CD4-positive, alpha-beta T cell (primary cell): ENCODE data around the gene DAAM1. TPM values are rescaled to one million over a fixed set of nuclear protein-coding genes. Genes with fewer than 3 reads are reported as not detected.

Source experiments
- ATAC-seq: fragments of 200-7000 bp; cut with Tn5 transposase; one replicate; pipeline ENCODE4 v1.10.0; 2022; ENCODE audit warnings: mild to moderate bottlenecking; ENCODE audit not compliant: poor library complexity
- CTCF ChIA-PET: fragments of 350-600 bp; sonication (Branson Sonifier 250); formaldehyde crosslinking; loops from one replicate; lab custom pipeline; 2021; ENCODE audit warnings: antibody characterized with exemption, inconsistent platforms; lab: Charles Lee
- POLR2A ChIA-PET: fragments of 350-600 bp; sonication (Branson Sonifier 250); formaldehyde crosslinking; loops from one replicate; lab custom pipeline; 2021; ENCODE audit warnings: antibody characterized with exemption, inconsistent platforms; lab: Charles Lee
- DNase-seq, 14 experiments: peaks; one replicate each; pipeline ENCODE4 v3.0.0-alpha.2; 2013 to 2020; ENCODE audit warnings: mixed read lengths in 2 of 14
- H3K27ac ChIP-seq, 2 donors: one replicate each; pipeline versions ENCODE4 v1.5.1 to v1.7.0; 2013; ENCODE audit warnings: low read length in 2 of 2, low read depth in 1 of 2, mild to moderate bottlenecking in 1 of 2
- H3K27me3 ChIP-seq, 2 experiments: 1 replicate in 1 of 2; 2 replicates in 1 of 2; pipeline versions ENCODE4 v1.6.1 to v1.7.0; 2013; ENCODE audit warnings: low read length in 2 of 2, control low read depth in 1 of 2, mild to moderate bottlenecking in 1 of 2, moderate library complexity in 1 of 2; ENCODE audit not compliant: insufficient read depth in 2 of 2, control insufficient read depth in 1 of 2
- H3K36me3 ChIP-seq: one replicate; pipeline ENCODE4 v1.6.1; 2013; ENCODE audit warnings: low read length, control low read depth; ENCODE audit not compliant: insufficient read depth
- H3K4me1 ChIP-seq: one replicate; pipeline ENCODE4 v1.6.1; 2013; ENCODE audit warnings: low read length, control low read depth; ENCODE audit not compliant: insufficient read depth
- H3K4me3 ChIP-seq: one replicate; pipeline ENCODE4 v1.5.1; 2013; ENCODE audit warnings: mild to moderate bottlenecking, low read length, moderate library complexity
- H3K9me3 ChIP-seq, 2 experiments: 1 replicate in 1 of 2; 2 replicates in 1 of 2; pipeline versions ENCODE4 v1.6.1 to v1.7.0; 2013; ENCODE audit warnings: low read length in 2 of 2, mild to moderate bottlenecking in 2 of 2, control low read depth in 1 of 2, moderate library complexity in 1 of 2; ENCODE audit not compliant: control insufficient read depth in 1 of 2, insufficient read depth in 1 of 2
- H3K27ac Mint-ChIP-seq: one replicate; pipeline ENCODE4 v1.8.0; 2020; ENCODE audit warnings: mixed read lengths
- H3K27me3 Mint-ChIP-seq: one replicate; pipeline ENCODE4 v1.8.0; 2021; ENCODE audit warnings: mixed read lengths
- H3K36me3 Mint-ChIP-seq: one replicate; pipeline ENCODE4 v1.8.0; 2021; ENCODE audit warnings: low read depth, mixed read lengths
- H3K4me1 Mint-ChIP-seq: one replicate; pipeline ENCODE4 v1.8.0; 2021; ENCODE audit warnings: low read depth, mixed read lengths
- H3K4me3 Mint-ChIP-seq: one replicate; pipeline ENCODE4 v1.8.0; 2020; ENCODE audit warnings: mild to moderate bottlenecking, mixed read lengths
- H3K9me3 Mint-ChIP-seq: one replicate; pipeline ENCODE4 v1.8.0; 2020; ENCODE audit warnings: mixed read lengths
- CTCF ChIP-seq: fragments of 200-600 bp; IDR thresholded peaks from one replicate; pipeline ENCODE4 v1.8.0; 2022; ENCODE audit warnings: antibody characterized with exemption, mild to moderate bottlenecking
- intact Hi-C, 2 experiments: fragments of 100-400 bp; cut with DNase I in 1 of 2; cut with micrococcal nuclease in 1 of 2; formaldehyde crosslinking; loops; one replicate each; pipeline versions ENCODE4 v1.15.1 to v1.9.0; 2023 to 2025; cut with DNase I, micrococcal nuclease
- total RNA-seq, 174 experiments: library from RNA in 2 of 174; stranded (reverse) in 2 of 174; gene quantifications; one replicate each; pipeline ENCODE4 v1.2.3 and lab custom pipeline; 2021 to 2026

Gene DAAM1
- total RNA-seq, 2 experiments from 2014 or later, result 7.4 to 8.8 TPM

DNA sequence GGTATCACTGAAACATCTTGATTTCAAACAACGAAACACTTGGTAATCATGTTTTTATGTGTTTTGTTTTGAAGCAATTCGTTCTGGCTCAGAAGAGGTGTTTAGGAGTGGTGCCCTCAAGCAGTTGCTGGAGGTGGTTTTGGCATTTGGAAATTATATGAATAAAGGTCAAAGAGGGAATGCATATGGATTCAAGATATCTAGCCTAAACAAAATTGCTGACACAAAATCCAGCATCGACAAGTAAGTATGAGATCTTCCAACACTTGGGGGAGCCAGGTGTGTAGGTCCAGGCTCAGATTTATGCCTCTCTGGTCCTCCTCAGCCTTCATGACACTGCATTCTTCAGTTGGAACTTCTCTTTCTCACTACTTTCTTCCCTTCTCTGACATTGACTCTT lies 166.6 kb downstream of the DAAM1 start:
- POLR2A ChIA-PET, result no interaction called here
- H3K27ac Mint-ChIP-seq, result no peak overlapping the region
- no peaks in the 10 kb centered on the region for H3K4me1 Mint-ChIP-seq
- H3K36me3 Mint-ChIP-seq, result peaks cover 9% of the 10 kb centered on the region
- H3K4me3 Mint-ChIP-seq, result no peak overlapping the region
- H3K27me3 Mint-ChIP-seq, result no peaks in the 10 kb centered on the region
- H3K36me3 ChIP-seq, result peaks cover 13% of the 10 kb centered on the region
- DNase-seq (no peak), ATAC-seq (no peak)
- no peak overlapping the region for H3K27ac ChIP-seq
- H3K9me3 Mint-ChIP-seq, result no peaks in the 10 kb centered on the region
- H3K4me1 ChIP-seq, result no peaks in the 10 kb centered on the region
- H3K9me3 ChIP-seq, result no peaks in the 10 kb centered on the region
- no peak overlapping the region for H3K4me3 ChIP-seq
- no peak for TF ChIP-seq CTCF
- CTCF ChIA-PET, result no interaction called here
- H3K27me3 ChIP-seq, result no peaks in the 10 kb centered on the region
- intact Hi-C loops, result no loop called here

DNA sequence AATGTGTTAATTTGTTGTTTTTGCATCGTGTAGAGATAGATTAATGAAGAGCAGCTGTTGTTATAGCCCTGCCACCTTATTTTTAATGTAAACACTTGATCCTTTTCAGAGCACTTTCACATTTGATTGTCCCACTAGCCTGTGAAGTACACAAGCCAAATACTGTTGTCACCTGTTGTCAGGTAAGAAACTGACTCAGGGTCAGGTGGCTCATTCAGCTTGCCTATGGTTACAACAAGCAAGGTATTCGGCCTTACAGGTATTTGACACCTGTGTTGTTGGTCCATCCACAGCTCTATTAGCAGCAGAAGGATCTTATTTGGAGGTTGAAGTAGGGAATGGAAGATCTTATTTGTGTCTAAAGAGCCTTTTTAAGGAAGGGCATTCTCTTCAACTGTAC lies 167.8 kb downstream of the DAAM1 start:
- H3K4me1 ChIP-seq, result no peaks in the 10 kb centered on the region
- Mint-ChIP-seq H3K4me3 (no peak overlapping the region), H3K27ac (no peak overlapping the region), H3K4me1 (no peaks in the 10 kb centered on the region), H3K27me3 (no peaks in the 10 kb centered on the region), H3K9me3 (no peaks in the 10 kb centered on the region), H3K36me3 (peaks cover 15% of the 10 kb centered on the region)
- no peak overlapping the region for H3K27ac ChIP-seq
- intact Hi-C loops, result no loop called here
- H3K27me3 ChIP-seq, result no peaks in the 10 kb centered on the region
- ATAC-seq, result no peak
- H3K36me3 ChIP-seq, result peaks cover 9% of the 10 kb centered on the region
- no peaks in the 10 kb centered on the region for H3K9me3 ChIP-seq
- TF ChIP-seq CTCF, result no peak
- ChIA-PET CTCF (no interaction called here), POLR2A (no interaction called here)
- DNase-seq, result no peak
- no peak overlapping the region for H3K4me3 ChIP-seq

GRCh38 chr14:59356767-59357166 lies 168.3 kb downstream of the DAAM1 start:
- no peak for ATAC-seq

More at GRCh38 chr14:59356767-59357166, 168.3 kb downstream of the DAAM1 start:
- Mint-ChIP-seq H3K27me3 (no peaks in the 10 kb centered on the region), H3K27ac (no peak overlapping the region), H3K4me1 (no peaks in the 10 kb centered on the region), H3K4me3 (no peak overlapping the region), H3K9me3 (no peaks in the 10 kb centered on the region), H3K36me3 (peaks cover 18% of the 10 kb centered on the region)
- no peak for TF ChIP-seq CTCF
- Histone ChIP-seq H3K9me3 (no peaks in the 10 kb centered on the region), H3K36me3 (peaks cover 9% of the 10 kb centered on the region), H3K4me3 (no peak overlapping the region), H3K4me1 (no peaks in the 10 kb centered on the region), H3K27me3 (no peaks in the 10 kb centered on the region), H3K27ac (no peak overlapping the region)
- POLR2A ChIA-PET, result no interaction called here
- intact Hi-C loops, result no loop called here
- no peak for DNase-seq
- CTCF ChIA-PET, result no interaction called here
